C1 segment of cervical spinal cord (tissue), 14 donors: ENCODE measurements around the gene UGT1A7.

Experiments used
- DNase-seq, 14 donors: peaks; one replicate each; lab custom pipeline; 2025; lab: John Stamatoyannopoulos, UW

The UGT1A7 gene

GRCh38 chr2:233798335-233799086, 116.8 kb downstream of the UGT1A7 start:
- DNase-seq, result no peak

GRCh38 chr2:233799087-233799665, 117.5 kb downstream of the UGT1A7 start:
- no peak for DNase-seq

GRCh38 chr2:233799716-233800115, 118.0 kb downstream of the UGT1A7 start:
- no peak for DNase-seq

- DNase-seq, result no peak
Observed at GRCh38 chr2:233800208-233800607, 118.5 kb downstream of the UGT1A7 start.

- DNase-seq, result no peak
Observed at GRCh38 chr2:233801357-233802131, 119.8 kb downstream of the UGT1A7 start.

- no peak for DNase-seq
Observed at GRCh38 chr2:233802132-233802815, 120.6 kb downstream of the UGT1A7 start.

GRCh38 chr2:233803292-233803911, 121.7 kb downstream of the UGT1A7 start:
- no peak for DNase-seq

GRCh38 chr2:233803994-233804393, 122.3 kb downstream of the UGT1A7 start:
- no peak for DNase-seq

- DNase-seq, result no peak
Observed at GRCh38 chr2:233807215-233807865, 125.6 kb downstream of the UGT1A7 start.

- no peak for DNase-seq
Observed at GRCh38 chr2:233807966-233808935, 126.5 kb downstream of the UGT1A7 start.

GRCh38 chr2:233810385-233810784, 128.7 kb downstream of the UGT1A7 start:
- no peak for DNase-seq

- DNase-seq, result no peak
Observed at GRCh38 chr2:233811087-233811486, 129.4 kb downstream of the UGT1A7 start.

- DNase-seq, result no peak
Observed at GRCh38 chr2:233811732-233812131, 130.0 kb downstream of the UGT1A7 start.

GRCh38 chr2:233813236-233814055, 131.7 kb downstream of the UGT1A7 start:
- no peak for DNase-seq

- no peak for DNase-seq
Observed at GRCh38 chr2:233814056-233814835, 132.5 kb downstream of the UGT1A7 start.

GRCh38 chr2:233815861-233816260, 134.2 kb downstream of the UGT1A7 start:
- DNase-seq, result no peak

GRCh38 chr2:233816334-233816733, 134.6 kb downstream of the UGT1A7 start:
- DNase-seq, result no peak

GRCh38 chr2:233816771-233817170, 135.1 kb downstream of the UGT1A7 start:
- no peak for DNase-seq
